Endothelial cell of umbilical vein (primary cell): ENCODE measurements around the gene BPIFB3.

Source experiments
- EZH2 ChIP-seq: IDR thresholded peaks from 2 replicates; pipeline ENCODE4 v1.6.1; 2012; ENCODE audit warnings: borderline replicate concordance, low read depth, mild to moderate bottlenecking, moderate library complexity, low read length, inconsistent platforms; ENCODE audit not compliant: severe bottlenecking
- FOS ChIP-seq: IDR thresholded peaks from 2 replicates; pipeline ENCODE4 v1.6.1; 2011; ENCODE audit warnings: mild to moderate bottlenecking, low read length, moderate library complexity, borderline replicate concordance; ENCODE audit not compliant: insufficient read depth
- GATA2 ChIP-seq: IDR thresholded peaks from 2 replicates; pipeline ENCODE4 v1.7.0; 2011; ENCODE audit warnings: low read depth, mild to moderate bottlenecking, moderate library complexity, mixed read lengths, low read length; ENCODE audit not compliant: insufficient read length, insufficient read depth
- JUN ChIP-seq: IDR thresholded peaks from 2 replicates; pipeline ENCODE4 v1.6.1; 2011; ENCODE audit warnings: borderline replicate concordance, low read depth; ENCODE audit not compliant: insufficient read length, insufficient read depth
- MYC ChIP-seq: IDR thresholded peaks from one replicate; pipeline ENCODE4 v1.6.1; 2011; ENCODE audit warnings: mild to moderate bottlenecking, low read depth, low read length
- POLR2A ChIP-seq: IDR thresholded peaks from 2 replicates; pipeline ENCODE4 v1.6.1; 2012; ENCODE audit warnings: low read depth, mild to moderate bottlenecking, control low read depth, low read length
- POLR2AphosphoS5 ChIP-seq: IDR thresholded peaks from 2 replicates; pipeline ENCODE4 v1.6.1; 2012; ENCODE audit warnings: low read depth, mild to moderate bottlenecking, control low read depth, low read length, moderate library complexity; ENCODE audit not compliant: insufficient read depth
- TF ChIP-seq, protein P1 (sequence below), 2 donors: IDR thresholded peaks; 1 replicate in 1 of 2; 2 replicates in 1 of 2; pipeline ENCODE4 v1.5.1; 2011; ENCODE audit warnings: low read length in 2 of 2, mild to moderate bottlenecking in 2 of 2, moderate library complexity in 2 of 2, control low read depth in 1 of 2, inconsistent platforms in 1 of 2, low read depth in 1 of 2; ENCODE audit not compliant: insufficient read depth in 1 of 2; ENCODE audit errors: extremely low read depth in 1 of 2
- TF ChIP-seq, protein P2 (sequence below): IDR thresholded peaks from 2 replicates; pipeline ENCODE4 v1.6.1; 2011; ENCODE audit not compliant: insufficient read depth, insufficient read length

DNA sequence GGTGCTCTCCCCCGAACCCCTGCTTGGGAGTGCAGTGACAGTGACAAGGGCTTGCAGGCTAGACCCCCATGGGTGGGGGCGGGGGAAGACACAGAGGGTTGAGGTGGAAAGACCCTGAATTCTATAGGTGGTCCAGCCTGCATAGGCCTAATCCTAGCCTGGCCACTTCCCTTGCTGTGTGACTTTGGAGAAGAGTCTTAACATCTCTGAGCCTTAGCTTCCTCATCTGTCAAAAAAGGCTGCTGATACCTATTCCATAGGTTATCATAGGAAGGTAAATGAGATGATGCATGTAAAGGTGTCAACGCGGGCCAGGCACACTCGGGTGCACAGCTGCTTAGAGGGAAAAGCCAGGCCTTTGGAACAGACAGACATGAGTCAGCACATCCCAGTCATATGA, 41.5 kb downstream of the BPIFB3 start:
- no peak for TF ChIP-seq POLR2A
- TF ChIP-seq, protein P1, sequence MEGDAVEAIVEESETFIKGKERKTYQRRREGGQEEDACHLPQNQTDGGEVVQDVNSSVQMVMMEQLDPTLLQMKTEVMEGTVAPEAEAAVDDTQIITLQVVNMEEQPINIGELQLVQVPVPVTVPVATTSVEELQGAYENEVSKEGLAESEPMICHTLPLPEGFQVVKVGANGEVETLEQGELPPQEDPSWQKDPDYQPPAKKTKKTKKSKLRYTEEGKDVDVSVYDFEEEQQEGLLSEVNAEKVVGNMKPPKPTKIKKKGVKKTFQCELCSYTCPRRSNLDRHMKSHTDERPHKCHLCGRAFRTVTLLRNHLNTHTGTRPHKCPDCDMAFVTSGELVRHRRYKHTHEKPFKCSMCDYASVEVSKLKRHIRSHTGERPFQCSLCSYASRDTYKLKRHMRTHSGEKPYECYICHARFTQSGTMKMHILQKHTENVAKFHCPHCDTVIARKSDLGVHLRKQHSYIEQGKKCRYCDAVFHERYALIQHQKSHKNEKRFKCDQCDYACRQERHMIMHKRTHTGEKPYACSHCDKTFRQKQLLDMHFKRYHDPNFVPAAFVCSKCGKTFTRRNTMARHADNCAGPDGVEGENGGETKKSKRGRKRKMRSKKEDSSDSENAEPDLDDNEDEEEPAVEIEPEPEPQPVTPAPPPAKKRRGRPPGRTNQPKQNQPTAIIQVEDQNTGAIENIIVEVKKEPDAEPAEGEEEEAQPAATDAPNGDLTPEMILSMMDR (IDR thresholded peaks at IDR 0.05; ENCODE audit: extremely low read depth in 1 of 2, insufficient read depth in 1 of 2, low read depth in 1 of 2, low read length in 2 of 2), result no peak
- no peak for TF ChIP-seq POLR2AphosphoS5
- TF ChIP-seq EZH2, result no peak
- TF ChIP-seq JUN, result no peak
- TF ChIP-seq MYC, result no peak
- TF ChIP-seq, protein P2, sequence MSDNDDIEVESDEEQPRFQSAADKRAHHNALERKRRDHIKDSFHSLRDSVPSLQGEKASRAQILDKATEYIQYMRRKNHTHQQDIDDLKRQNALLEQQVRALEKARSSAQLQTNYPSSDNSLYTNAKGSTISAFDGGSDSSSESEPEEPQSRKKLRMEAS, result no peak
- no peak for TF ChIP-seq GATA2
- TF ChIP-seq FOS, result no peak
